Measurements from ENCODE around the gene MAGIX.
"Not testable (repeated sequence)": the region's sequence is repeated elsewhere in the genome, so short reads cannot be mapped to it uniquely, and the experiment has no call there.

MAGIX gene

GRCh38 chrX:49162620-49163019 lies at the start of gene MAGIX:
MAGIX (plus strand) TSS chrX:49162758; CDS start chrX:49162890, 132 bp downstream.
- no peak for DNase-seq (ENCODE audit: low read depth)

DNA sequence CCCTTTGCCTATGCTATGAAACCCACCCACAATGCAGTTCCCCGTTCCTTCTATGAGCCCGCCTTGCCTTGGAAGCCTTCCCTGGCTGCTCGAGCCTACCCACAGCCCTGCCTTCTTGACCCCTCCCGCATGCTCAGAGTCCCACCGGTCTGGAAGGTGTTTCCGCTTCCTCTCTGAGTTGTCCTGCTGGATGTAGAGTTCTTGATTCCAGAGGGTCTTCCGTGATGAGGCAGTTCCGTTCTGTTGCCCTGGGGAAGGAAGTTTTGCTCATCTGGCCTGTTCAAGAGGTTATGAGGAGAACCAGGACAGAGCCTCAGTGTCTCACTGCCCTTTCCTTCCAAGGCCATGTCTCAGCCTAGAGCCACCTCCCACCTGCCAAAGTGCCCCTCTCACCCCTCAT lies 46.5 kb upstream of the MAGIX start:
- DNase-seq (ENCODE audit: low read depth) = no peak

- no peak for DNase-seq (ENCODE audit: low read depth)
Observed at GRCh38 chrX:49116716-49117115, 45.8 kb upstream of the MAGIX start.

DNA sequence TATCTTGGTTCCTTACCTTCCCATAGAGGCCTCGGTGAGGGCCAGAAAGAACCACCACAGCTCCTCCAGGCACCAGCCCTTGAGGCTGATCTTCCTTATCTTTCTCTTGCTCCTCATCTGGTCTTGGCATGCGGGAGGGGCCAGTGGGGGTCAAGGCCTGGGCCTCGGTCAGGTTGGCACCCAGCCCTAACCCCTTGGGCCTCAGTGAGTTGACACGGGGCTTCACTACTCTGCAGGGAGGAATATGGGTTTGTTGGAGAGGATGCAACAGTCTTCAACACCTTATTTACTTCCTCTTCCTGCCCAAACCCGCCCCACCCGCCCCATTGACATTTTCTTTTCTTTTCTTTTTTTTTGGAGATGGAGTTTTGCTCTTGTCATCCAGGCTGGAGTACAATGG lies 45.0 kb upstream of the MAGIX start:
- DNase-seq (ENCODE audit: low read depth) = no peak

- DNase-seq (ENCODE audit: low read depth) = no peak
Observed at GRCh38 chrX:49120091-49120490, 42.5 kb upstream of the MAGIX start.

DNA sequence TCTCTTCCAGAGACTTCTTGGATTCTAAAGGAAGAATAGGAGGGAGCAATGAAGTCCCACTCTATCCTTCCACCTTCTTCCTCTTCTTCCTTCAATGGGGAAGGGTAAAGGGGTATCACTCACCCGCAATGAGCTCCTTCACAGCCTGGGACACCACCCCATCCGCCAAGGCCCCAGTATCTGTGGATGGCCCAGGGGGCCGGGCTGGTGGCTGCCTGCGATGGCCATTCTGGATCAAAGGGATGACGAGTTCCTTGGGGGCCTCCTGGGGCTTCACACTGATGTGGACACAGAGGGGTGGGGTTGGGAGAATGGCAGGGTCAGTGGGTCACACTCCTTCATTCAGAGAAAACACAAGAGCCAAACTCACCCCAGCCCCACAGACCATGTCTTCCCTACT lies 40.1 kb upstream of the MAGIX start:
- DNase-seq (ENCODE audit: low read depth) = no peak

DNA sequence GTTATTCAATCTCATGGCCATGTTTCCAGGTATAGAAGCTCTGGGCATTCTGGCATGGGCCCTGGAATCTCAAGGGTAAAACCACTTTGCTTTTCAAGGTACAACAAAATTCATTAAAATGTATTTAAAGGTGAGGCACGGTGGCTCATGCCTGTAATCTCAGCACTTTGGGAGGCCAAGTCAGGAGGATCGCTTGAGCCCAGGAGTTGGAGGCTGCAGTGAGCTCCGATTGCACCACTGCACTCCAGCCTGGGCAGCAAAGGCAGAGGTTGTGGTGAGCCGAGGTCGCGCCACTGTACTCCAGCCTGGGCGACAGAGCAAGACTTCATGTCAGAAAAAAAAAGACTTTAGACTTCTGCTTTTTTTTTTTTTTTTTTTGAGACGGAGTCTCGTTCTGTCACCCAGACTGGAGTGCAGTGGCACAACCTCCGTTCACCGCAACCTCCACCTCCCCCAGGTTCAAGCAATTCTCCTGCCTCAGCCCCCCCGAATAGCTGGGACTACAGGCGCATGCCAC lies 34.8 kb upstream of the MAGIX start:
- not testable (repeated sequence) for DNase-seq (ENCODE audit: low read depth)

DNA sequence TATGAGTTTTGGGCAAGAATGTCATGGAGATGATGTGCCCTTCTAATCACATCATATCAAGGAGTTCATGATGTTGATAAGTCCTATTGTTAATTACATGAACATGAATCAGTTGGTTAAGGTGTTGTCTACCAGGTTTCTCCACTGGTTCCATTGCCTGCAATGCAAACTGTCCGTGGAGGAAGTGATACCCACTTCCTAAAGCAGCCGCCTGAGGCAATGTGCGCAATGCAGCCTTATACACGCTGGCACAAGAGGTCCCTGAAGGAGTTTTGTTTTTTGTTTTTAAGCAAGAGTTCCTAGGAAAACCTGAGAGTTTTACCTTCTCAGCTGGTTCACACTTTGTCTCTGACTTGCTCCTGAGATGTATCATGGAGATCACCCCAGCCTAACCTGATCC lies 33.1 kb upstream of the MAGIX start:
- DNase-seq (ENCODE audit: low read depth) = no peak

GRCh38 chrX:49132275-49132674 lies 30.3 kb upstream of the MAGIX start:
- not testable (repeated sequence) for DNase-seq (ENCODE audit: low read depth)

DNA sequence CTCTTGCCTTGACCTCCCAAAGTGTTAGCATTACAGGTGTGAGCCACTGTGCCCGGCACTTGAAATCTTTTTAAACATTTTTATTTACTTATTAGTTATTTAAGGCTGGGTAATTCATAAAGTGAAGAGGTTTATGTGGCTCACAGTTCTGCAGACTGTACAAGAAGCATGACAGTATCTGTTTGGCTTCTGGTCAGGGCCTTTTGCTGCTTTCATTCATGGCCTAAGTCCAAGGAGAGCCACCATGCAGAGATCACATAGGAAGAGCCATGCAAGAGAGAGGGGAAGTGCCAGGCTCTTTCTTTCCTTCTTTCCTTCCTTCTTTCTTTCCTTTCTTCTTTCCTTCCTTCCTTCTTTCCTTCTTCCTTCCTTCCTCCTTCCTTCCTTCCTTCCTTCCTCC lies 28.8 kb upstream of the MAGIX start:
- no peak for DNase-seq (ENCODE audit: low read depth)

GRCh38 chrX:49137492-49137891 lies 25.1 kb upstream of the MAGIX start:
- DNase-seq (ENCODE audit: low read depth) = no peak

DNA sequence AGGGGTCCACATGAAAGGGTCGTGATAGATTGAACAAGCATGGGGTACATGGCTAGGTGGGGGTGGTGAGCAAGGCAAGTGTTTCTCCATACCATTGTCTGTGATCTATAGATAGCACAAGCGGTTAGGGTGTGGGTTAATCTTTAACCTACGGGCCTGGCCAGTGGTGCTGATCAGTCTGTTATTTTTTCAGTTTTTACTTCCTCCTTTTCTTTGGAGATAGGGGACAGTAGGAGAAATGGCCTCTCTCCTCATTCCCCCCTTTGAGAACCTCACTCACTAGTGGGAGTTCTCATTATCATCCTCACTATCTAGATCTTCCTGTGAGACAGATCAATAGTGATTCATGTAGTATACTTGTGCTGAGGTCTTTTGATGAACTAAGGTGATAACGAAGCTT lies 22.8 kb upstream of the MAGIX start:
- DNase-seq (ENCODE audit: low read depth) = no peak

GRCh38 chrX:49142264-49142663 lies 20.3 kb upstream of the MAGIX start:
- not testable (repeated sequence) for DNase-seq (ENCODE audit: low read depth)

DNA sequence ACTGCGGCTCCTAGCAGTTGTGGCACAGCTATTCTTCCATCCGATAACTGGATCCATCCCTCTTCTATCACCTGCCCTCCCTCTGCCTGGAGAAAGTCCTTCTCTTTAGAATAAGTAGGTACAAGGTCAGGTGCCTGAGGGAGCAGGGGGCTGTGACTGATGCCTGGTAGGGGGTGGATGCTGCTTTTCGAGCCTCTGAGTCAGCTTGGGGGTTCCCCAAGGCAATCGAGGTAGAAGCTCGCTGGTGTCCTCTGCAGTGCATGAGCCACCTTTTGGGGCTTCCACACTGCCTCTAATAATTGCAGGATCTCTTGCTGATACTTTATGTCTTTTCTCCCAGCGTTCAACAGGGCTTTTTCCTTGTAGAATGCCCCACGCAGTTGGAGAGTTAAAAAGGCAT lies 19.4 kb upstream of the MAGIX start:
- not testable (repeated sequence) for DNase-seq (ENCODE audit: low read depth)

DNA sequence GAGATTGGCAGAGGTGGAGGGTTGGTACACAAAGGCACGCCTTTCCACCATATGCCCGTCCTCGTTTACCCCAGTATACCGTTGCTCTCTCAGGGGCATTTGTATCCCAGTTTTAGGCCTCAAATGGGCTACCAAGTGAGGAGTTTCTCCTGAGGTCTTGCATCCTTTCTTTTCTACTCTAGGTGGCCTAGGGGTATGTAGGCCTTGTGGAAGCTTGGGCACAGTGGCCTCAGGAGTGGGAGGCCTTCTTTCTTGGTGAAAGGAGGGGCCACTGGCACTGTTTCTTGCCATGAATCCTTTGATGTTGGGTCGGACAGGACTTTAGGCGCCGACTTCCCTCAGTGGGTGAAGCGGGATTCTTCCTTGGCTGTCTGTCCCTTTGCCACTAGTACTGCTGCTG lies 15.3 kb upstream of the MAGIX start:
- DNase-seq (ENCODE audit: low read depth) = no peak

GRCh38 chrX:49147936-49148335 lies 14.6 kb upstream of the MAGIX start:
- no peak for DNase-seq (ENCODE audit: low read depth)

GRCh38 chrX:49148390-49149100 lies 14.0 kb upstream of the MAGIX start:
- not testable (repeated sequence) for DNase-seq (ENCODE audit: low read depth)

DNA sequence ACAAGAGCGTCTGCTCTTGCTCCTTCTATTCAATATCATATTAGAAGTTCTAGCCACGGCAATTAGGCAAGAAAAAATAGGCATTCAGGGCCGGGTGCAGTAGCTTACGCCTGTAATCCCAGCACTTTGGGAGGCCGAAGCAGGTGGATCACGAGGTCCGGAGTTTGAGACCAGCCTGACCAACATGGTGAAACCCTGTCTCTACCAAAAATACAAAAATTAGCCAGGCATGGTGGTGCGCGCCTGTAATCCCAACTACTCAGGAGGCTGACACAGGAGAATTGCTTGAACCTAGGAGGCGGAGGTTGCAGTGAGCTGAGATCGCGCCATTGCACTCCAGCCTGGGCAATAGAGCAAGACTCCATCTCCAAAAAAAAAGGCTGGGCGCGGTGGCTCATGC lies 13.3 kb upstream of the MAGIX start:
- not testable (repeated sequence) for DNase-seq (ENCODE audit: low read depth)

GRCh38 chrX:49153467-49153866 lies 9.1 kb upstream of the MAGIX start:
- DNase-seq (ENCODE audit: low read depth) = no peak

DNA sequence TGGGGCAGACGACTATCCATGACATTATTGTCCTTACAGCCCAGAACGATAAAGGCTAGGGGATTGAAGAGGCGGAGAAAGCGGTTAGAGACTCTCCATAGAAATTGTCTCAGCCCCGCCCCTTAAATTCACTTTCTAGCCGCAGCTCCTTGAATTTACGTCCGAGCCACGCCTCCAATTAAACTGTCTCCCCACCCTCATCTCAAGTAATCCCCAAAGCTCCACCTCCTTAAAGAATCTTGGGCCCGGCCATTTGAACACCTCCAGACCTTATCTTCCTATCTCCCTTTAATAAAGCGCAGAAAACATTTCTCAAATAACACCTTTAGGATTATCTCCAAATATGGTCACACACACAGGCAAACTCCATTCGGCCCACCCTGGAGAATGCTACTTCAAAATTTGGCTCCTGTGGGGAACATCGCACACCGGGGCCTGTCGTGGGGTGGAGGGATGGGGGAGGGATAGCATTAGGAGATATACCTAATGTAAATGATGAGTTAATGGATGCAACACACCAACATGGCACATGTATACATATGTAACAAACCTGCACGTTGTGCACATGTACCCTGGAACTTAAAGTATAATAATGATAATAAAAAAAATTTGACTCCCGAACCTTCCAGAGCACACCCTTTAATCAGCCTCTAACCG lies 7.2 kb upstream of the MAGIX start:
- no peak for DNase-seq (ENCODE audit: low read depth)

DNA sequence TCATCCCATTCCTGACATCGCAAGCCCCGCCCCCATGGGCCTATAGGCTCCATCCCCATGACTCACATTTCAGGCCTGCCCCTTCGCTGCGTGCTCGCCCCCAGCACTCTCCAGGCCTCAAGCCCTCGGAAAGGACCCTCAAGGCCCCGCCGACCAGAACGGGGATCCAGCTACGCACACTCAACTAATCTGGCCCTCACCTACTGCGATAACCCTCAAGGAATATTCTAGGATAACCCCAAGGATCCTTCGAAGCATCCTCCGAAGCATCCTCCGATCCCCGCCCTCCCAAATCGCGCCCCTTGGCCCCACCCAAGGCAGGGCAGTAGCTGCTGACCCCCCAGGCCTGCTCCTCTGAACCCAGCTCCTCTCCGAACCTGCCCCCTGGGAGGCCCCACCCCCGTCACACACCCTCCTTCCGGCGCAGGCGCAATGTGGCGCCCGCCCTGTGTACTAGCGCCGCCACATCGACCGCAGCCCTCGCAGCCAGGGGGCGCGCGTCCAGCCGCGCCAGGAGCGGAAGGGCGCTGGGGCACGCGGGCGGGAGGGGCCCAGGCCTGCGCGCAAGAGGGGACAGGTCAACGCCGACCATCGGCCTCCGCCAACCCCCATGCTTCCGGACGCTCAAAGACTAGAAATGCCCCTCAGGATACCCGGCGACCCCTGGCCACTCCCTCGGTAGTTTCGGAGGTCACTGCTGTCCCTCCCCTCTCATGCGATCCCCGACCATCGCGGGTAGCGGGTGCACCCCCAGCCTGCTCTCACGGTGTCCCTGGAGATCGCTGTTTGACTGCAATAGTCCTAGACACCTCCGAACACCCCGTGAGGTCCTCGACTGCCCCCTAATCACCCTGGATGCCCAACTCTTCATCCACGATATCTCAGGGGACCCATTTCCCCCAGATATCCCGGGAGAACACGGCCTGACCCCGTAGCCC lies 6.4 kb upstream of the MAGIX start:
- peak; percentile 78 for DNase-seq (ENCODE audit: low read depth)

GRCh38 chrX:49157194-49157593 lies 5.4 kb upstream of the MAGIX start:
- DNase-seq (ENCODE audit: low read depth) = no peak

- DNase-seq (ENCODE audit: low read depth) = no peak
Observed at GRCh38 chrX:49160908-49161307, 1.6 kb upstream of the MAGIX start.
